ENCODE results near the gene KNCN. TPM values are rescaled to one million over a fixed set of nuclear protein-coding genes. Genes with fewer than 3 reads are reported as not detected.

KNCN gene
- total and polyA plus RNA-seq, 8 donors: not detected

DNA sequence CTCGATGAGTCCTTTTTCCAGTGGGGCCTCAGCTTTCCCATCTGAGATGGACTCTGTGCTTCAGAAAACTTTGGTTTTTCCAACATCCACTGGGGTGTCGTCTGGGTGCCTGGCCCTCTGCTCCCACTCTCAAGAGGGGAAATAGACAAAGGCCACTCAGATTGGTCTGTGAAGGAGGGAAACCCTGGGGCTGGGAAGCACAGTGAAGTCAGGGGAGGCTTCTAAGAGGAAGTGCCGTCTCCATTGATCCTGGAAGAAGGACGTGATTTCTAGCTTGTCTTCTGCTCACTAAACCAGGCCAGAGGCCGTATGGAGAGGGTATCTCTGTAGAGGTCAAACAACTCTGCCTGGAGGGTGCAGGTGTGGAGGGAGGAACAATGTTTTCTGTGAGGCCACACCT lies 5.2 kb downstream of the KNCN start:
- Histone ChIP-seq H3K27ac (no peak overlapping the region), H3K36me3 (no peaks in the 10 kb centered on the region)
- no peak for FAIRE-seq

DNA sequence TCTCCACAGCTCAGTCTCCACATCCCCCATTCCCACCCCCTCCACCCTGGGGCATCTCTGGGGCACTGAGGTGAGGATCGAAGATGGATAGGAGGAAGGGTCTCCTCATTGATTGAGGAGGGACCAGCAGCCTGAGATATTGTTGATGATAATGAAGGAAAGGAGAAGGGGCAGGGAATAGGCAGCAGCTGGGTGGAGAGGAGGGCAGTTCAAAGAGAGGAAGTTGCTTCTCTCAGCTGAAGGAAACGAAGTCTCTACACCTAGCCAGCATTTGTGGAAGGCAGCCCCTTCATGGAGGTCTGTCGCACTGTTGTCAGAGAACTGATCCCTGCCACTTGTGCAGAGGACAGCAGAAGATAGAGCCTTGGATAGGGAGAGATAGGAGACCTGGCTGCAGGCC lies 5.7 kb downstream of the KNCN start:
- H3K27me3 ChIP-seq: no peaks in the 10 kb centered on the region
- no peak overlapping the region for H3K4me3 ChIP-seq

More for the DNA sequence above, 5.2 kb downstream of the KNCN start:
- no peaks in the 10 kb centered on the region for H3K27me3 ChIP-seq
- TF ChIP-seq, protein P1, sequence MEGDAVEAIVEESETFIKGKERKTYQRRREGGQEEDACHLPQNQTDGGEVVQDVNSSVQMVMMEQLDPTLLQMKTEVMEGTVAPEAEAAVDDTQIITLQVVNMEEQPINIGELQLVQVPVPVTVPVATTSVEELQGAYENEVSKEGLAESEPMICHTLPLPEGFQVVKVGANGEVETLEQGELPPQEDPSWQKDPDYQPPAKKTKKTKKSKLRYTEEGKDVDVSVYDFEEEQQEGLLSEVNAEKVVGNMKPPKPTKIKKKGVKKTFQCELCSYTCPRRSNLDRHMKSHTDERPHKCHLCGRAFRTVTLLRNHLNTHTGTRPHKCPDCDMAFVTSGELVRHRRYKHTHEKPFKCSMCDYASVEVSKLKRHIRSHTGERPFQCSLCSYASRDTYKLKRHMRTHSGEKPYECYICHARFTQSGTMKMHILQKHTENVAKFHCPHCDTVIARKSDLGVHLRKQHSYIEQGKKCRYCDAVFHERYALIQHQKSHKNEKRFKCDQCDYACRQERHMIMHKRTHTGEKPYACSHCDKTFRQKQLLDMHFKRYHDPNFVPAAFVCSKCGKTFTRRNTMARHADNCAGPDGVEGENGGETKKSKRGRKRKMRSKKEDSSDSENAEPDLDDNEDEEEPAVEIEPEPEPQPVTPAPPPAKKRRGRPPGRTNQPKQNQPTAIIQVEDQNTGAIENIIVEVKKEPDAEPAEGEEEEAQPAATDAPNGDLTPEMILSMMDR (IDR thresholded peaks at IDR 0.05): no peak
- no peak for ATAC-seq
- no peaks in the 10 kb centered on the region for H3K9me3 ChIP-seq
- DNase-seq: peak in 1 of 6 donors; percentile 19
- H3K4me1 ChIP-seq: no peaks in the 10 kb centered on the region
- WGBS, 2 donors: 61% methylated on average over 5 of the region's 5 CpGs
- no peak overlapping the region for H3K4me3 ChIP-seq
- intact Hi-C loops (cut with DNase I): loop anchor here in 1 of 3 donors (10.0 kb wide), 1 partner anchor 179 kb away; no protein-coding TSS in a partner anchor

DNA sequence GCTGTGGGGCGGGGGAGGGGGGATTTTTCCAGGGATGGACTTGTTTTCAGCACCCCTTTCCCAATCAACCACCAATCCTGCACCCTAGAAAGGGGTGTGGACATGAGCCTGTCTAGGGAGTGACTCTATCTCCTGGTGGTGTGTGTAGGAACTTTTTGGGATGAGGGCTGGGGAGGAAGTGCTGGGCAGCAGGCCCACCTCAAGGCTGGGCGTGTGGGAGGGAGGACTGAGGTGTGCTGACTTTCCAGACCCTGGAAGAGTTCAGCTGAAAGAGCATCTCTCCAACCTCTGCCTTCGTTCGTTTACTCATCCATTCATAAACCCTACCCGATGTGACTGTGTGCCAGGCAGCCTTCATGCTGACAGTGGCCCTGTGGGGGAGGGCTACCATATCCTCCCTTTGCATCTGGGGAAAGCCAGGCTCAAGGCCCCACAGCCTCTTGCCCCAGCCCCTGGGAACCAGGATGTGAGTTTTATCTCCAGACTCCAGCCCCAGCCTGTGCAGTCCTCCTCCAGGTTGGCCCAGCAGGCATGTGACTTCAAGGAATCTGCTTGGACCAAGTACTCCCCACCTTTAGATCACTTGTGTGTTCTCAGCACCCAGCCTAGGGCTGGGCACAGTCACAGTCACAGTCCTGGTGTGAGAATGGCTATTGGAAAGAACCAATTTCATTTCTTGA lies 6.7 kb downstream of the KNCN start:
- 65 to 68% methylated on average over 5 of the region's 5 CpGs for WGBS, 2 donors
- Histone ChIP-seq H3K36me3 (no peaks in the 10 kb centered on the region), H3K27ac (no peak overlapping the region), H3K27me3 (no peaks in the 10 kb centered on the region), H3K9me3 (no peaks in the 10 kb centered on the region), H3K4me1 (no peaks in the 10 kb centered on the region), H3K4me3 (no peak overlapping the region)
- TF ChIP-seq, protein P1 (IDR thresholded peaks at IDR 0.05): no peak
- ATAC-seq (no peak), DNase-seq (peak in 1 of 6 donors; percentile 25), FAIRE-seq (no peak)
- intact Hi-C loops (cut with DNase I): loop anchor here in 1 of 3 donors (10.0 kb wide), 1 partner anchor 180 kb away; no protein-coding TSS in a partner anchor

More for the DNA sequence above, 5.7 kb downstream of the KNCN start:
- 69 to 74% methylated on average over 3 of the region's 3 CpGs for WGBS, 2 donors
- no peaks in the 10 kb centered on the region for H3K36me3 ChIP-seq
- intact Hi-C loops (cut with DNase I): loop anchor here in 1 of 3 donors (10.0 kb wide), 1 partner anchor 179 kb away; no protein-coding TSS in a partner anchor
- ATAC-seq: no peak
- H3K27ac ChIP-seq: no peak overlapping the region
- H3K4me1 ChIP-seq: no peaks in the 10 kb centered on the region
- H3K9me3 ChIP-seq: no peaks in the 10 kb centered on the region
- no peak for DNase-seq
- no peak for FAIRE-seq
- TF ChIP-seq, protein P1 (IDR thresholded peaks at IDR 0.05): no peak

DNA sequence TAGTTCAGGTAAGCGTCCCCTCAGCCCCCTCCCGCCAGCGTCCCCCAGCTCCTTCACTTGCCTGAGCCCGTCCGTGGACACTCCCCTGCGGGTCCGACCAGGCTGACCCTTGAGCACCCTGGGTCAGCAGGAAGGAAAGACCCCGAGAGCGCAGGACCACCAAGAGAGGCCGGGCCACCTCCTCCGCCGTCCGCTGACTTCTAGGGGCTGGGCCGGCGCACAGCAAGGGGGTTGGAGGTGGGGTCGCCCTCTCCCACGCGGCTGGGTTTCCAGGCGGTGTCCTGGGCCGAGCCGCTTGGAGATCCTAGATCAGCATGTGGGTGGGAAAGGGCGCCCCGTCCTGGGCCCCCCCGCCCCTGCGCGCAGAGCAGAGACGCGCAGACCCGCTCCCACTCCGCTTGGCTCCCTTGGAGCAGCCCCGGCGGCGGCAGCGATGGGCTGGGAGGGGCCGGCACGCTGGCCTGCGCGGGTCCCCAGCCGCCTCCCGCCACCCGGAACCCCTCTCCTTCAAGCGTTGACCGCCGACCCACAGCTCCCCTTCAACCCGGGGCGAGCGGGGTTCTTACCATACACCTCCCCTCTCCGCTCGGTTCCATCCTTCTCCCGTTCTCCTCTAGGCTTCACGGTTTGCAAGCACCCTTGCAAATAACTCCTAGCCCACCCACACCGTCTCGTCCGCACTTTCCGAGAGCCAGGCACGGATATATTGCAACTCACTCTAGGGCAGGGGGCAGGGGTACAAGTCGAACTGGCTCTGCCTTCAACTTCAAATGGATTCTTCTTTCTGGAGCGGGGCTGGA lies 7.5 kb downstream of the KNCN start:
- 17 to 23% methylated on average over 43 to 58 of the region's 58 CpGs for WGBS, 2 donors
- H3K4me3 ChIP-seq: no peak overlapping the region
- DNase-seq: peak in 1 of 6 donors; percentile 47

More for the DNA sequence above, 7.5 kb downstream of the KNCN start:
- Histone ChIP-seq H3K27me3 (no peaks in the 10 kb centered on the region), H3K4me1 (no peaks in the 10 kb centered on the region), H3K9me3 (no peaks in the 10 kb centered on the region), H3K36me3 (no peaks in the 10 kb centered on the region), H3K27ac (no peak overlapping the region)
- ATAC-seq: no peak
- intact Hi-C loops (cut with DNase I): loop anchor here in 1 of 3 donors (10.0 kb wide), 1 partner anchor 181 kb away; no protein-coding TSS in a partner anchor
- TF ChIP-seq, protein P1 (IDR thresholded peaks at IDR 0.05): no peak
- no peak for FAIRE-seq

Data from pancreas (tissue), 10 donors.